KOPT-K1 (cell line): ENCODE results near the gene SMIM45.

Experiments used
- H3K27ac ChIP-seq: fragments of 200-600 bp; sonication (generic); 2 replicates; pipeline ENCODE4 v1.5.1; 2016; ENCODE audit warnings: antibody characterized with exemption, mild to moderate bottlenecking, low read depth, low read length; ENCODE audit not compliant: poor library complexity, severe bottlenecking
- H3K36me3 ChIP-seq: fragments of 200-600 bp; sonication (generic); 2 replicates; pipeline ENCODE4 v1.5.1; 2017; ENCODE audit warnings: antibody characterized with exemption, mild to moderate bottlenecking, low read length, moderate library complexity; ENCODE audit not compliant: insufficient read depth
- H3K9me3 ChIP-seq: fragments of 200-600 bp; sonication (generic); 2 replicates; pipeline ENCODE4 v1.5.1; 2017; ENCODE audit warnings: antibody characterized with exemption, low read length, mild to moderate bottlenecking; ENCODE audit not compliant: insufficient read depth, poor library complexity, severe bottlenecking

Gene SMIM45

GRCh38 chr22:41989246-41989645 is 37.3 kb downstream of the SMIM45 start:
- H3K27ac ChIP-seq = no peak overlapping the region
- H3K9me3 ChIP-seq = no peaks in the 10 kb centered on the region
- H3K36me3 ChIP-seq = no peaks in the 10 kb centered on the region

GRCh38 chr22:41991111-41991510 is 39.2 kb downstream of the SMIM45 start:
- Histone ChIP-seq H3K27ac (no peak overlapping the region), H3K9me3 (no peaks in the 10 kb centered on the region), H3K36me3 (no peaks in the 10 kb centered on the region)

DNA sequence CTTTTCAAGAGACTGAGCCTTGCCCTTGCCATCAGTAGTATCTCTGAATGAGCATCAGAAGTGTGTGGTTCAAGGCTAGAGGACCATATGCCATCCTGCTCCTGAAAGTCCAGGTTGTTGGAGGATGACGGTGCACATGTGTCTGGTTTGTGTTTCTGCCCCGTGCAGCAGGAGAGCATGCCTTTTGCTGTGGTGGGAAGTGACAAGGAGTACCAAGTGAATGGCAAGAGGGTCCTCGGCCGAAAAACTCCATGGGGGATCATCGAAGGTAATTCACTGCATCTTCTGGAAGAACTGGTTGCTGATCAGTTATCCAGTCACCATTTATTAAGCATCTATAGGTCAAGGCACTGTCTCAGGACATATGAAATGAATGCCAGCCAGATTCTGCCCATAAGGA is 40.5 kb downstream of the SMIM45 start:
- Histone ChIP-seq H3K27ac (no peak overlapping the region), H3K36me3 (no peaks in the 10 kb centered on the region), H3K9me3 (no peaks in the 10 kb centered on the region)

GRCh38 chr22:41995211-41995610 is 43.3 kb downstream of the SMIM45 start:
- Histone ChIP-seq H3K9me3 (no peaks in the 10 kb centered on the region), H3K36me3 (no peaks in the 10 kb centered on the region), H3K27ac (no peak overlapping the region)

DNA sequence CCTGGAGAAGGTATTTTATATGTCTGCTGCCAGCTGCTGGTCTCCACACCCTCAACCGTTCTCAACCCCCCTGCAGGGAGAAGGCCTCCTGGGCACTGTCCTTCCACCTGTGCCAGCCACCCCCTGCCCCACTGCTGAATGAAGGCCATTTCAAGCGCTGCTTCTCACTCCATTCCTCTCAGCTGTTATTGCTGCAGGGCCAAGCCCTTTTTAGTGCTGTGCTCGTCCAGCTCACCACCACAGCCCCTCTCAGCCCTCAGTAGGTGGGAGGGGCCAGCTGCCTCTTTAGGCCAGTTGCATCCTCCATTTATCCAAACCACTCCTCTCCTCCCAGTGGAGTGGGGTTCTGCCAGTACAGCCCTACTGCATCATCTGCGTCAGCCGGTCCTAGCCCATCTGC is 44.9 kb downstream of the SMIM45 start:
- Histone ChIP-seq H3K27ac (no peak overlapping the region), H3K9me3 (no peaks in the 10 kb centered on the region)

GRCh38 chr22:41998361-41999261 is 46.7 kb downstream of the SMIM45 start, which contains the start of gene WBP2NL:
TSS of gene WBP2NL (plus strand) at chr22:41998788. CDS start at chr22:41998819, 31 bp downstream.
- no peak within 1 kb of the TSS for H3K27ac ChIP-seq
- H3K9me3 ChIP-seq = no peaks in the 10 kb centered on the region
- no peaks in the 10 kb centered on the region for H3K36me3 ChIP-seq

More for the DNA sequence above, 44.9 kb downstream of the SMIM45 start:
- H3K36me3 ChIP-seq = no peaks in the 10 kb centered on the region

DNA sequence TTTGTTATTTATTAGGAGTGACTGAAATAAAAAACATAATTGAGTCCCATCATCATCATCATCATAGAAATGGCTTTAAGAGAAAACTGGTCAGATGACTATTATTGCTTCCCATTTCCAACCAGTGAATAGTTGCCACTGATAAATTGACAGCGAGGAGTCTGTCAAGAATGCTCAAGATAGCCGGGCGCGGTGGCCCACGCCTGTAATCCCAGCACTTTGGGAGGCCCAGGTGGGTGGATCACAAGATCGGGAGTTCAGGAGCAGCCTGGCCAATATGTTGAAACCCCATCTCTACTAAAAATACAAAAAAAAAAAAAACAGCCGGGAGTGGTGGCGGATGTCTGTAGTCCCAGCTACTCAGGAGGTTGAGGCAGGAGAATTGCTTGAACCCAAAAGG is 48.5 kb downstream of the SMIM45 start:
- Histone ChIP-seq H3K9me3 (peaks cover under 1% of the 10 kb centered on the region), H3K27ac (no peak overlapping the region), H3K36me3 (no peaks in the 10 kb centered on the region)

- Histone ChIP-seq H3K27ac (no peak overlapping the region), H3K9me3 (peaks cover 5% of the 10 kb centered on the region), H3K36me3 (no peaks in the 10 kb centered on the region)
Measured at GRCh38 chr22:42001121-42001520, 49.2 kb downstream of the SMIM45 start.

DNA sequence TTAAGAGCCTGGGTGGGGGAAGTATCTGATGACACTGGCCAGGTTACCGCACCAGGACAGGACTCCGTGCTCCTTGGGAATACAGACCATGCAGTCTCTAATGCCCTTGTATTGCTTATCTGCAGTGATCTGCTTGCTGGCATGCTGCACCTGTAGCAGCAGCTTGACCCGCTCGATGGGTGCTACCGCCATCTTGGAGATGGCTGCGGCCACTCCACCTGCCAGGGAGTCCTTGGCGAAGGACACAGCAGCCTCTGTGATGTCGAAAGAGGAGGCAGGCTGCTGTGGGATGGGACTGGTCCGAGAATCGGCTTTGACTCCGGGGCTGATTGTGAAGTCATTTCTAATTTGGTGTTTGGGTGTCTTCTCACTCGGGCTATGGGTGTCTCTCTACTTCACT is 49.8 kb downstream of the SMIM45 start:
- peaks cover 5% of the 10 kb centered on the region for H3K9me3 ChIP-seq
- no peak overlapping the region for H3K27ac ChIP-seq
- H3K36me3 ChIP-seq = no peaks in the 10 kb centered on the region

DNA sequence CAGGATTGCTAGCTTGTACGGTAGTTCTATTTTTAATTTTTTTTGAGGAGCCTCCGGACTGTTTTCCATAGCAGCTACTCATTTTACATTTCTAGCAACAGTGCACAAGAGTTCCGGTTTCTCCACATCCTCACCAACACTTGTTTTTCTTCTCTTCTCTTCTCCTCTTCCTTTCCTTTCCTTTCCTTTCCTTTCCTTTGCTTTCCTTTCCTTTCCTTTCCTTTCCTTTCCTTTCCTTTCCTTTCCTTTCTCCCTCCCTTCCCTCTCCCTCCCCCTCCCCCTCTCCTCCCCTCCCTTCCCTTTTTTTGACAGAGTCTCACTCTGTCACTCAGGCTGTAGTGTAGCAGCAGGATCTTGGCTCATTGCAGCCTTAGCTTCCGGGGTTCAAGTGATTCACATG is 56.0 kb downstream of the SMIM45 start:
- H3K27ac ChIP-seq = no peak overlapping the region
- peaks cover 34% of the 10 kb centered on the region for H3K9me3 ChIP-seq
- H3K36me3 ChIP-seq = no peaks in the 10 kb centered on the region
